SU-DHL-6 (cell line): ENCODE measurements around the gene INPP5A.

Experiments used
- CTCF ChIP-seq: fragments of 200-600 bp; sonication (generic); IDR thresholded peaks from one replicate; pipeline ENCODE4 v1.5.1; 2017; ENCODE audit warnings: antibody characterized with exemption, mild to moderate bottlenecking, low read length, moderate library complexity; ENCODE audit not compliant: insufficient read depth, poor library complexity, severe bottlenecking
- EZH2phosphoT487 ChIP-seq: fragments of 200-600 bp; sonication (generic), shearing (Covaris generic); conservative IDR thresholded peaks from 2 replicates; pipeline ENCODE4 v1.6.1; 2018; ENCODE audit warnings: mild to moderate bottlenecking, antibody characterized with exemption, low read length, moderate library complexity, mixed read lengths

GRCh38 chr10:132524443-132525285 lies 12.9 kb upstream of the INPP5A start:
- TF ChIP-seq CTCF = no peak
- TF ChIP-seq EZH2phosphoT487 = no peak
